K562 (cell line): ENCODE results near the gene CHN1. TPM values are rescaled to one million over a fixed set of nuclear protein-coding genes. Genes with fewer than 3 reads are reported as not detected.

Experiments
- POLR3A ChIP-seq: IDR thresholded peaks from 2 replicates; pipeline ENCODE4 v1.6.1; 2011; ENCODE audit warnings: borderline replicate concordance, mild to moderate bottlenecking, moderate library complexity; ENCODE audit not compliant: insufficient read length, insufficient read depth; ENCODE audit errors: extremely low read depth
- STAT5A ChIP-seq: IDR thresholded peaks from 2 replicates; pipeline ENCODE4 v1.6.1; 2012; ENCODE audit warnings: low read length, inconsistent platforms, borderline replicate concordance
- polyA plus RNA-seq, 8 experiments: library from polyadenylated mRNA; depleted of rRNA in 4 of 8; stranded (reverse) in 5 of 8; unstranded in 3 of 8; fragments of >200 nt; fragmentation: Nextera tagmentation in 2 of 8; fragmentation: Illumina TruSeq in 1 of 8; extraction: Ambion mirVana in 2 of 8; extraction: Trizol in 1 of 8; gene quantifications; 2 replicates each; pipeline versions ENCODE4 v1.2.1 to v1.2.3, GENCODE V29; 2011 to 2014; ENCODE audit warnings: inconsistent platforms in 1 of 8, missing spikeins in 1 of 8
- total RNA-seq, 7 experiments: library from RNA; depleted of rRNA in 6 of 7; stranded (reverse); fragments of >200 nt in 6 of 7; fragmentation: Illumina TruSeq in 2 of 7; extraction: Trizol in 2 of 7; gene quantifications; 2 replicates each; pipeline versions ENCODE4 v1.2.1 to v1.2.3, GENCODE V29; 2011 to 2021; ENCODE audit warnings: low replicate concordance in 1 of 7
- TF ChIP-seq, protein P1 (sequence below): fragments of 450-650 bp; IDR thresholded peaks from 2 replicates; pipeline ENCODE4 v1.6.1; 2016; ENCODE audit warnings: mild to moderate bottlenecking
- TF ChIP-seq, protein P2 (sequence below): fragments of 450-650 bp; IDR thresholded peaks from 2 replicates; pipeline ENCODE4 v1.6.1; 2016; ENCODE audit warnings: low read depth, mild to moderate bottlenecking, moderate library complexity
- TF ChIP-seq, protein P3 (sequence below): IDR thresholded peaks from 2 replicates; pipeline ENCODE4 v1.6.1; 2014; ENCODE audit warnings: antibody characterized with exemption
- TF ChIP-seq, protein P4 (sequence below): fragments of 250-450 bp; sonication (Bioruptor Pico); IDR thresholded peaks from 2 replicates; pipeline ENCODE4 v1.8.0; 2021; ENCODE audit warnings: moderate library complexity, mild to moderate bottlenecking, inconsistent platforms

Gene CHN1
- total and polyA plus RNA-seq, 9 of the 15 experiments (the other 6 are each of a cell fraction or from before 2014, with no cell fraction given): 0.17 to 2.0 (median 0.87) TPM

DNA sequence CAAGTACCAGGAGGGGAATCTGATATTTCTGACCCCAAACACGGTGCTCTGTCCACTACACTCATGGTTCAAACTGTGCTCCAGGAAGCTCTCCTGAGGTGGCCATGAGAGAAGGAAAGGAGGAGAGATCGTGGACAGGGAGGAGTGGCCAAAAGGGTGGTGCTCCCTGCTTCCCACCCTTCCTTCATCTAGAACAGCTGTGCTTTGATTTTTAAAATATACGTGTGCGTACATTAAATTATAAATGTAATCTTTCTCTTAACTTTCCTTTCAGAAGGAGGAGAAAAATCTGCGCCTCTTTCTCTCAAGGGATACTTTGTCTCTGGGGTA is 232.7 kb downstream of the CHN1 start (continued):
- TF ChIP-seq, protein P1, sequence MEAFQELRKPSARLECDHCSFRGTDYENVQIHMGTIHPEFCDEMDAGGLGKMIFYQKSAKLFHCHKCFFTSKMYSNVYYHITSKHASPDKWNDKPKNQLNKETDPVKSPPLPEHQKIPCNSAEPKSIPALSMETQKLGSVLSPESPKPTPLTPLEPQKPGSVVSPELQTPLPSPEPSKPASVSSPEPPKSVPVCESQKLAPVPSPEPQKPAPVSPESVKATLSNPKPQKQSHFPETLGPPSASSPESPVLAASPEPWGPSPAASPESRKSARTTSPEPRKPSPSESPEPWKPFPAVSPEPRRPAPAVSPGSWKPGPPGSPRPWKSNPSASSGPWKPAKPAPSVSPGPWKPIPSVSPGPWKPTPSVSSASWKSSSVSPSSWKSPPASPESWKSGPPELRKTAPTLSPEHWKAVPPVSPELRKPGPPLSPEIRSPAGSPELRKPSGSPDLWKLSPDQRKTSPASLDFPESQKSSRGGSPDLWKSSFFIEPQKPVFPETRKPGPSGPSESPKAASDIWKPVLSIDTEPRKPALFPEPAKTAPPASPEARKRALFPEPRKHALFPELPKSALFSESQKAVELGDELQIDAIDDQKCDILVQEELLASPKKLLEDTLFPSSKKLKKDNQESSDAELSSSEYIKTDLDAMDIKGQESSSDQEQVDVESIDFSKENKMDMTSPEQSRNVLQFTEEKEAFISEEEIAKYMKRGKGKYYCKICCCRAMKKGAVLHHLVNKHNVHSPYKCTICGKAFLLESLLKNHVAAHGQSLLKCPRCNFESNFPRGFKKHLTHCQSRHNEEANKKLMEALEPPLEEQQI: no peak
- no peak for TF ChIP-seq STAT5A
- no peak for TF ChIP-seq POLR3A
- TF ChIP-seq, protein P2, sequence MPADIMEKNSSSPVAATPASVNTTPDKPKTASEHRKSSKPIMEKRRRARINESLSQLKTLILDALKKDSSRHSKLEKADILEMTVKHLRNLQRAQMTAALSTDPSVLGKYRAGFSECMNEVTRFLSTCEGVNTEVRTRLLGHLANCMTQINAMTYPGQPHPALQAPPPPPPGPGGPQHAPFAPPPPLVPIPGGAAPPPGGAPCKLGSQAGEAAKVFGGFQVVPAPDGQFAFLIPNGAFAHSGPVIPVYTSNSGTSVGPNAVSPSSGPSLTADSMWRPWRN: no peak
- TF ChIP-seq, protein P3, sequence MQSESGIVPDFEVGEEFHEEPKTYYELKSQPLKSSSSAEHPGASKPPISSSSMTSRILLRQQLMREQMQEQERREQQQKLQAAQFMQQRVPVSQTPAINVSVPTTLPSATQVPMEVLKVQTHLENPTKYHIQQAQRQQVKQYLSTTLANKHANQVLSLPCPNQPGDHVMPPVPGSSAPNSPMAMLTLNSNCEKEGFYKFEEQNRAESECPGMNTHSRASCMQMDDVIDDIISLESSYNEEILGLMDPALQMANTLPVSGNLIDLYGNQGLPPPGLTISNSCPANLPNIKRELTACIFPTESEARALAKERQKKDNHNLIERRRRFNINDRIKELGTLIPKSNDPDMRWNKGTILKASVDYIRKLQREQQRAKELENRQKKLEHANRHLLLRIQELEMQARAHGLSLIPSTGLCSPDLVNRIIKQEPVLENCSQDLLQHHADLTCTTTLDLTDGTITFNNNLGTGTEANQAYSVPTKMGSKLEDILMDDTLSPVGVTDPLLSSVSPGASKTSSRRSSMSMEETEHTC: no peak
- TF ChIP-seq, protein P4, sequence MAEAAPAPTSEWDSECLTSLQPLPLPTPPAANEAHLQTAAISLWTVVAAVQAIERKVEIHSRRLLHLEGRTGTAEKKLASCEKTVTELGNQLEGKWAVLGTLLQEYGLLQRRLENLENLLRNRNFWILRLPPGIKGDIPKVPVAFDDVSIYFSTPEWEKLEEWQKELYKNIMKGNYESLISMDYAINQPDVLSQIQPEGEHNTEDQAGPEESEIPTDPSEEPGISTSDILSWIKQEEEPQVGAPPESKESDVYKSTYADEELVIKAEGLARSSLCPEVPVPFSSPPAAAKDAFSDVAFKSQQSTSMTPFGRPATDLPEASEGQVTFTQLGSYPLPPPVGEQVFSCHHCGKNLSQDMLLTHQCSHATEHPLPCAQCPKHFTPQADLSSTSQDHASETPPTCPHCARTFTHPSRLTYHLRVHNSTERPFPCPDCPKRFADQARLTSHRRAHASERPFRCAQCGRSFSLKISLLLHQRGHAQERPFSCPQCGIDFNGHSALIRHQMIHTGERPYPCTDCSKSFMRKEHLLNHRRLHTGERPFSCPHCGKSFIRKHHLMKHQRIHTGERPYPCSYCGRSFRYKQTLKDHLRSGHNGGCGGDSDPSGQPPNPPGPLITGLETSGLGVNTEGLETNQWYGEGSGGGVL (CRISPR knock-in tag): no peak
